ENCODE data around the gene GRIK4.

GRCh38 chr11:120707098-120707497, 195.6 kb downstream of the GRIK4 start:
- TF ChIP-seq SIN3A (IDR thresholded peaks at IDR 0.05; ENCODE audit: borderline replicate concordance, insufficient read depth, low read length) (no peak), POLR2AphosphoS5 (IDR thresholded peaks at IDR 0.05; ENCODE audit: low read depth, low read length) (no peak)

Measured in PFSK-1 (cell line).